Stimulated activated CD4-positive, alpha-beta T cell treated with anti-CD3 and anti-CD28 coated beads, TNF-alpha, amount 100 ng/mL, for 4 hours (primary cell): ENCODE results near the gene SEC23IP.

Source experiments
- DNase-seq, 3 experiments: peaks; one replicate each; pipeline ENCODE4 v3.0.0-alpha.2; 2020; ENCODE audit warnings: low read depth in 3 of 3

Gene SEC23IP

DNA sequence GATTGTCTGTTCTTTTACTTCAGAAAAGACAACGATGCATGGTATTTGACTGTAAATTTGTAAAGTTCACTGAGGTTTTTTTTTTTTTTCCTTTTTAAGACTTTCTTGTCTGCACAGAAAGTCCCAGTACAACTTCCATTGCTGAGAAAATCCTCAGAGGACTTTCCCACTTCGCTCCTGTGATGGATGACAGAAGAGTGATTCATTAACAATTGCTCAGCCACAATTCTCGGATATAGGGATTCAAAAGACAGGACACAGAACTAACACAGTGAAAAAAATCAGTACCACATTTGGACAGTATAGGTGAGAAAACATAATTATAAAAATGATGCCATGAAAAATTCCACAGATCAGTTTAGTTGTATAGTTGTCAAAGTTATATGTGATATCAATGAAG, 48.0 kb downstream of the SEC23IP start:
- no peak for DNase-seq

- DNase-seq = no peak
Observed at GRCh38 chr10:119942973-119943372, 50.4 kb downstream of the SEC23IP start.

GRCh38 chr10:119945805-119946204, 53.3 kb downstream of the SEC23IP start:
- DNase-seq = no peak

GRCh38 chr10:119947300-119947699, 54.8 kb downstream of the SEC23IP start:
- no peak for DNase-seq

DNA sequence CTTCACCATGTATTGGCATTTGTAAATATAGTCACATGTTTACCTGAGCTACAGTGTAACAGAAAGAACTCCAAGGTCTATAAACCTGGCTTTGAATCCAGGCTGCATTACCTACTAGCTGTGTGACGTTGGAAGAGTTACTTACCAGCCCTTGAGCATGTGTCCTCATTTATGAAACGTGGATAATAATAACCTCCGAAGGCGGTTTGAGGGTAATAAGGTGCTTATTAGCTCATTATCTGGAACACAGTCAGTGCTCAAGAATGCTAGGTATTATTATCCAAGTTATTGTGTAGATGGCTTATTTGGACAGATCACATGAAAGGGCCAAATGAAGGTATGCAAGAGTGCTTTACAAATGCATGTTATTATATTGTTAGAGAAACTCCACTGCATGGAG, 64.9 kb downstream of the SEC23IP start:
- DNase-seq = no peak

GRCh38 chr10:119962837-119963236, 70.3 kb downstream of the SEC23IP start:
- no peak for DNase-seq

DNA sequence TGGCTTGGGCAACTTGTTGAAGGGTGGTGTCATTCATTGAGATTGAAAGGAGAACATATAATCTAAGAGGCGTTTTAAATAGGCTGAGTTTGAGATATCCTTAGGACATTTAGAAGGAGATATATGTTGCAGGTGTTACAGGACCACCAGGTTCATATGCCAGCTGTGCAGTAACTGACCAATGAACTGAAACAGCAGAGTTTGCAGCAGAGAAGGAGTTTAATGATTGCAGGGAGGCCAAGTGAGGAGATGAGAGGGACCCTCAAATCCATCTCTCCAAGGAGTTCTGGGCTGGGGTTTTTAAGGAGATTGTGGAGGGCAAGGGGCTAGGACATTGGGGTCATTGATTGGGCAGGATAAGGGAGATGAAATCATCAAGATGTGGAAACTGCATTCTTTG, 74.5 kb downstream of the SEC23IP start:
- DNase-seq = no peak

DNA sequence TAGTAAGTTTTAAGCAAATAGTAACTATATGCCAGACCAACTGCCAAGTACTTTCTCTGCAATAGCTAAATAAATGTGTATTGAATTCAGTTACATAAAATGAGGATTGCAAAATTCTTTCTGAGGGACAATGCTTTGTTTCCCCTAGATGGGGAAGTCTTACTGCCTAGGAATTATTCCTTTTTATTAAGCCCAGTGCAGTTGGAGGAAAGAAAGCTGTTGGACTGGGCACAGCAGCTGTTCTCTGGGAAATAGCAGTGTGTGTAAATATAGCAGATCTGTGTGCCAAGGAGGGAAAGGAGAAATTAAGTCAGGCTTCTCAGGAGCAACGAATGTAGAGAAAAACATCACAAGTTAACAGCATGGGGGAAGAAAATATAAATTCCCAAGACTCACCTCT, 77.1 kb downstream of the SEC23IP start:
- no peak for DNase-seq

- DNase-seq = no peak
Observed at GRCh38 chr10:119970107-119970506, 77.6 kb downstream of the SEC23IP start.

GRCh38 chr10:119970963-119971362, 78.4 kb downstream of the SEC23IP start:
- DNase-seq = no peak

DNA sequence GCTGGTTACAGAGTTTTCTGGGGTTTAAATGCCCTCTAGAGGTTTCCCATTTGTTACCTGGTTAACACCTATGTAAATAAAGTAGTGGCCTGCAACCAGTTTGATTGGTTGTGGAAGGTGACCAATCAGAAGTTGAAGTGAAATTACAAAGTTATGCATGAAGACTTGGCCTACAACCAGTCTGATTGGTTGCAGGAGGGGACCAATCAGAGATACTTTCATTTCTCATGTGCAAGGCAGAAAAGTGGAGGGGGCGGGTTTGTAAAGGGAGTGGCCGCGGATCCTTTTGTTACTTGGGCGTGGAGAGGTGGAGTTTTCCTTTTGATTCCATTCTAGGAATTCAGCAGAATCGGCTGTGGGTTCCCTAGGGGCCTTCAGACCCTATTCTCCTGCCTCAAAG, 80.8 kb downstream of the SEC23IP start:
- no peak for DNase-seq

DNA sequence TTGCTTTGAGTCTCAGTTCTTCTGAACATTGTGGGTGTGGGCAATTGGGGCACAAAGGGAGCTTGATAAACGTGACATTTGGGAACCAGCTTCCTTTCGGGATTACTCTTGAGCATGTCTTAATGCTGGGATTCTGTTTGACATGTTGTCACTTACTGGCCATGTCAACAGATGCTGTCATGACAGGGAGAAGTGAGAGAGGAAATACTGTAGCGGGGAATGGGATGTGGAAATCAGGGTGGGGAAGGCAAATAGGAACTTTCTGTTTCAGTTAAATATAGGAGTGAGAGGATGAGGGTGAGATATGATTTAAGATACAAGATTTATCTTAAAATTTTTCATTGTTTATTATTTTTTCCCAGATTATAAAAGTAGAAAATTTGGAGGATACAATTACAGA, 83.9 kb downstream of the SEC23IP start:
- DNase-seq = no peak

GRCh38 chr10:119980956-119981750, 88.6 kb downstream of the SEC23IP start:
- no peak for DNase-seq

- DNase-seq = no peak
Observed at GRCh38 chr10:119981826-119982225, 89.3 kb downstream of the SEC23IP start.

- DNase-seq = no peak
Observed at GRCh38 chr10:119988333-119988732, 95.8 kb downstream of the SEC23IP start.

GRCh38 chr10:119989966-119990365, 97.4 kb downstream of the SEC23IP start:
- DNase-seq = no peak

- DNase-seq = no peak
Observed at GRCh38 chr10:119991066-119991465, 98.5 kb downstream of the SEC23IP start.

GRCh38 chr10:119991816-119992215, 99.3 kb downstream of the SEC23IP start:
- DNase-seq = no peak
